Panc1 (cell line): ENCODE data around the gene RBFOX1. TPM values are rescaled to one million over a fixed set of nuclear protein-coding genes. Genes with fewer than 3 reads are reported as not detected.

Experiments used
- ATAC-seq: fragments of 200-7000 bp; cut with Tn5 transposase; 2 replicates; pipeline ENCODE4 v1.9.1; 2020; ENCODE audit warnings: mild to moderate bottlenecking, moderate library complexity
- BruUV-seq: library from RNA; stranded (reverse); fragments of 400-500 nt; replicated peaks from 2 replicates; lab custom pipeline; 2021; lab: Mats Ljungman, UMichigan
- CTCF ChIA-PET: fragments of 300-600 bp; sonication (Branson Sonifier 250); formaldehyde crosslinking; loops from one replicate; lab custom pipeline; 2022; ENCODE audit warnings: antibody characterized with exemption; lab: Charles Lee
- POLR2A ChIA-PET: fragments of 300-600 bp; sonication (Branson Sonifier 250); formaldehyde crosslinking; loops from one replicate; lab custom pipeline; 2022; ENCODE audit warnings: antibody characterized with exemption; lab: Charles Lee
- DNase-seq: peaks from one replicate; pipeline ENCODE4 v3.0.0-alpha.2; 2010; ENCODE audit warnings: low read depth, low spot score
- H3K27ac ChIP-seq: 2 replicates; pipeline ENCODE4 v1.5.1; 2011; ENCODE audit warnings: mild to moderate bottlenecking, low read length, inconsistent platforms
- H3K27me3 ChIP-seq: fragments of 200-500 bp; sonication (Bioruptor generic); 2 replicates; pipeline ENCODE4 v1.6.0; 2014; ENCODE audit warnings: low read length, inconsistent platforms; ENCODE audit not compliant: control insufficient read depth, insufficient read depth
- H3K36me3 ChIP-seq: fragments of 200-500 bp; sonication (Bioruptor generic); 2 replicates; pipeline ENCODE4 v1.5.1; 2014; ENCODE audit warnings: inconsistent platforms, mild to moderate bottlenecking, low read length, moderate library complexity; ENCODE audit not compliant: control insufficient read depth, insufficient read depth
- H3K4me1 ChIP-seq: 2 replicates; pipeline ENCODE4 v1.5.1; 2011; ENCODE audit warnings: inconsistent platforms, mild to moderate bottlenecking, low read length, moderate library complexity; ENCODE audit not compliant: control insufficient read depth, insufficient read depth
- H3K4me3 ChIP-seq, 2 experiments: 2 replicates each; pipeline ENCODE4 v1.5.1; 2011 to 2012; ENCODE audit warnings: low read depth in 2 of 2, low read length in 2 of 2, mild to moderate bottlenecking in 2 of 2, inconsistent platforms in 1 of 2, moderate library complexity in 1 of 2
- H3K9me3 ChIP-seq: fragments of 200-500 bp; sonication (Bioruptor generic); 2 replicates; pipeline ENCODE4 v1.5.1; 2014; ENCODE audit warnings: low read depth, mild to moderate bottlenecking, inconsistent platforms, low read length, moderate library complexity; ENCODE audit not compliant: control insufficient read depth, insufficient read depth
- CTCF ChIP-seq: fragments of 450-650 bp; IDR thresholded peaks from 2 replicates; pipeline ENCODE4 v1.5.1; 2017; ENCODE audit warnings: mild to moderate bottlenecking
- POLR2AphosphoS5 ChIP-seq: IDR thresholded peaks from 2 replicates; pipeline ENCODE4 v1.6.1; 2012; ENCODE audit warnings: mild to moderate bottlenecking, low read depth, low read length, moderate library complexity
- REST ChIP-seq, 2 experiments: IDR thresholded peaks; 2 replicates each; pipeline ENCODE4 v1.6.1; 2011 to 2012; ENCODE audit warnings: low read depth in 2 of 2, control low read depth in 1 of 2, low read length in 1 of 2, mild to moderate bottlenecking in 1 of 2, moderate library complexity in 1 of 2; ENCODE audit not compliant: insufficient read depth in 1 of 2
- SIN3A ChIP-seq: IDR thresholded peaks from 2 replicates; pipeline ENCODE4 v1.6.1; 2012; ENCODE audit warnings: low read depth, mild to moderate bottlenecking, low read length, moderate library complexity, borderline replicate concordance; ENCODE audit not compliant: insufficient read depth
- TCF7L2 ChIP-seq: IDR thresholded peaks from 2 replicates; pipeline ENCODE4 v1.6.1; 2011; ENCODE audit warnings: mild to moderate bottlenecking, low read depth, low read length, inconsistent platforms
- in situ Hi-C: cut with HindIII; loops from 2 replicates; pipeline ENCODE4 v1.10.0; 2016; ENCODE audit warnings: low sequenced_read_pairs, low pct_unique_long_range_greater_than_20kb
- intact Hi-C: fragments of 100-400 bp; cut with micrococcal nuclease; formaldehyde crosslinking; loops from one replicate; pipeline ENCODE4 v1.10.0; 2022; ENCODE audit not compliant: unreplicated experiment
- total RNA-seq: library from RNA; stranded (reverse); gene quantifications from one replicate; pipeline ENCODE4 v1.2.1, GENCODE V29; 2021; ENCODE audit not compliant: unreplicated experiment

RBFOX1 gene
- total RNA-seq, 1 experiment from 2014 or later: not detected

GRCh38 chr16:7436306-7436705 lies 103.7 kb downstream of the RBFOX1 start:
- ChIA-PET CTCF (no interaction called here), POLR2A (no interaction called here)
- DNase-seq (no peak), ATAC-seq (no peak)
- no peaks in the 10 kb centered on the region for H3K27me3 ChIP-seq
- no peaks in the 10 kb centered on the region for H3K4me1 ChIP-seq
- TF ChIP-seq REST (IDR thresholded peaks at IDR 0.05; ENCODE audit: insufficient read depth in 1 of 2, low read depth in 2 of 2, low read length in 1 of 2): no peak
- TF ChIP-seq SIN3A: no peak
- no peak for TF ChIP-seq CTCF
- no peak for TF ChIP-seq POLR2AphosphoS5
- TF ChIP-seq TCF7L2: no peak
- no peaks in the 10 kb centered on the region for H3K36me3 ChIP-seq
- H3K4me3 ChIP-seq: no peak overlapping the region
- no peak overlapping the region for H3K27ac ChIP-seq
- no peaks in the 10 kb centered on the region for H3K9me3 ChIP-seq
- in situ Hi-C loops (no loop called here), intact Hi-C loops (no loop called here)
- no TSS peak for BruUV-seq

GRCh38 chr16:7437135-7437804 lies 104.6 kb downstream of the RBFOX1 start:
- H3K36me3 ChIP-seq: no peaks in the 10 kb centered on the region
- ChIA-PET CTCF (no interaction called here), POLR2A (no interaction called here)
- H3K27ac ChIP-seq: no peak overlapping the region
- no peaks in the 10 kb centered on the region for H3K4me1 ChIP-seq
- H3K27me3 ChIP-seq: no peaks in the 10 kb centered on the region
- no peaks in the 10 kb centered on the region for H3K9me3 ChIP-seq
- no peak for TF ChIP-seq CTCF
- TF ChIP-seq REST (IDR thresholded peaks at IDR 0.05; ENCODE audit: insufficient read depth in 1 of 2, low read depth in 2 of 2, low read length in 1 of 2): no peak
- TF ChIP-seq POLR2AphosphoS5: no peak
- no peak for TF ChIP-seq TCF7L2
- no peak for TF ChIP-seq SIN3A
- no TSS peak for BruUV-seq
- ATAC-seq: no peak
- intact Hi-C loops (no loop called here), in situ Hi-C loops (no loop called here)
- DNase-seq: no peak
- no peak overlapping the region for H3K4me3 ChIP-seq
